Right hindlimb (tissue), 1 donor: ENCODE data around the gene FAAP100.
"Not testable (repeated sequence)": the region's sequence is repeated elsewhere in the genome, so short reads cannot be mapped to it uniquely, and the experiment has no call there.

ENCODE experiments used
- DNase-seq: peaks from one replicate; pipeline ENCODE4 v3.0.0-alpha.2; 2018

Gene FAAP100, protein sequence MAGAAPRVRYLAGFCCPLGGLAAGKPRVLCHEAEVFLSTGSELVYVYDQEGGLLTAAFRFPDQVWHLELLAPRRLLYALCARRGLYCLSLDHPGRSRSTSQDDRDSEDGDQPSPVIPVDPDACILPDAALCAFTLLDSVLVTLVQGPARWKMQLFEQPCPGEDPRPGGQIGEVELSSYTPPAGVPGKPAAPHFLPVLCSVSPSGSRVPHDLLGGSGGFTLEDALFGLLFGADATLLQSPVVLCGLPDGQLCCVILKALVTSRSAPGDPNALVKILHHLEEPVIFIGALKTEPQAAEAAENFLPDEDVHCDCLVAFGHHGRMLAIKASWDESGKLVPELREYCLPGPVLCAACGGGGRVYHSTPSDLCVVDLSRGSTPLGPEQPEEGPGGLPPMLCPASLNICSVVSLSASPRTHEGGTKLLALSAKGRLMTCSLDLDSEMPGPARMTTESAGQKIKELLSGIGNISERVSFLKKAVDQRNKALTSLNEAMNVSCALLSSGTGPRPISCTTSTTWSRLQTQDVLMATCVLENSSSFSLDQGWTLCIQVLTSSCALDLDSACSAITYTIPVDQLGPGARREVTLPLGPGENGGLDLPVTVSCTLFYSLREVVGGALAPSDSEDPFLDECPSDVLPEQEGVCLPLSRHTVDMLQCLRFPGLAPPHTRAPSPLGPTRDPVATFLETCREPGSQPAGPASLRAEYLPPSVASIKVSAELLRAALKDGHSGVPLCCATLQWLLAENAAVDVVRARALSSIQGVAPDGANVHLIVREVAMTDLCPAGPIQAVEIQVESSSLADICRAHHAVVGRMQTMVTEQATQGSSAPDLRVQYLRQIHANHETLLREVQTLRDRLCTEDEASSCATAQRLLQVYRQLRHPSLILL

GRCh38 chr17:81552244-81553017, at the start of gene FAAP100:
FAAP100 (minus strand) TSS chr17:81552353; CDS start chr17:81552330, 23 bp downstream.
- DNase-seq, result peak; percentile 89

DNA sequence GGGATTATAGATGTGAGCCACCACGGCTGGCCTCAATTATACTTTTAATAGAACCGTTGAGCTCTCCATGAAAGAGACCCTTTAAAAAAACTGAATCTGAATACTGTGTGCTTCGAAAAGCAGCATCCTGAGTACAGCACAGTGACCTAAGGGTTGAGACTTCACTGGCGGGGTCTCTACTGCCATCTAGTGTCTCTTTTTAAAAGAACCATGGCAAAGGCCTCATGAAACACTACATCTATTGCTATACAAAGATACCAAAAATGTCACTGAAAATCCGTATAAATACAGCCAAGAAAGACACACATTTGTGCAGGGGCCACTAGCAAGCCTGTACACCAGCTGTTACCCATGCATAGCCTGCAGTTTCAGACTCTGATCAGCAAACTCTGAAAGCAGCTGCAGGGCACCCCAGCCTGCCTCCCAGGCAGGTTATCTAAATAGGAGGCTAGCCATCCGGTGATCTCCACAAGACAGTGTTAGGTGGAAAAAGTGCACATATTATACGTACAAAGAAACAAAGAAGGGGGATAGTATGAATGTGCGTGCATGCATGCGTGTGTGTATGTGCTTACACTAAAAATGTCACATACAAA, 49.5 kb upstream of the FAAP100 start:
- peak; percentile 56 for DNase-seq

- DNase-seq, result no peak
Measured at GRCh38 chr17:81599719-81600486, 47.8 kb upstream of the FAAP100 start.

- no peak for DNase-seq
Measured at GRCh38 chr17:81593105-81593871, 41.1 kb upstream of the FAAP100 start.

DNA sequence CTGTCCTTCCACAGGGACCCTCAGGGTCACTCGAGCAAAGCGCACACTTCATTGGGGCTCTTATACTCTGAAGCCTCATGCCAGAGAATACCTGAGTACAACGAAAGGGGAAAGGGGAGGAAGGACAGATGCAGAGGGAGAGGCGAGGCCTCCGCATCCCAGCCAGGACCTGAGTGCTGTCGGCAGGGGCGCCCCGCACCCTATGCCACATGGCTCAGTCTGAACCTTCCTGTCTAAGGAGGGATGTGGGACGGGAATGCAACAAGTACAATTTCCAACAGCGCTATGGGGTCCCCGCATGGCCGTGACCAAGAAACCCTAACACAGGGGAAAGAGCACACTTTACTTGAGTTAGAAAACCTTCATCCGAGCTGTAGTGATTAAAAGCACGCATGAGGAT, 39.8 kb upstream of the FAAP100 start:
- no peak for DNase-seq

- DNase-seq, result no peak
Measured at GRCh38 chr17:81590121-81590520, 38.0 kb upstream of the FAAP100 start.

DNA sequence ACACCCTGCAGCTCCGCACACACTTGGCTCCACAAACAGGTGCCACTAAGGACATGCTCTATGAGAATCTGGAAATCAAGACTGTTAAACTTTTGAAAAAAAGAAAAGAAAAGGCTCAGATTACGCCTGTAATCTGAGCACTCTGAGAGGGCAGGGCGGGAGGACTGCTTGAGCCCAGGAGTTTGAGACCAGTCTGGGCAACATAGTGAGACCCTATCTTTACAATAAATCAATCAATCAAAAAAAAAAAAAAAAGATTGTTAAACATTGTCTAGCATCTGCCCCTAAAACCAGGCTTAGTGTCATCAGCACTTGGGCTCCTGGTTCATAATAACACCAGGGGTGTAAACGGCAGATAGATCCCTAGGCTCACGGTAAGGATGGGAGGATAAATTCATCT, 37.5 kb upstream of the FAAP100 start:
- no peak for DNase-seq

GRCh38 chr17:81586096-81586495, 33.9 kb upstream of the FAAP100 start:
- DNase-seq, result no peak

- not testable (repeated sequence) for DNase-seq
Measured at GRCh38 chr17:81584771-81585170, 32.6 kb upstream of the FAAP100 start.

GRCh38 chr17:81583589-81584342, 31.6 kb upstream of the FAAP100 start:
- DNase-seq, result no peak

DNA sequence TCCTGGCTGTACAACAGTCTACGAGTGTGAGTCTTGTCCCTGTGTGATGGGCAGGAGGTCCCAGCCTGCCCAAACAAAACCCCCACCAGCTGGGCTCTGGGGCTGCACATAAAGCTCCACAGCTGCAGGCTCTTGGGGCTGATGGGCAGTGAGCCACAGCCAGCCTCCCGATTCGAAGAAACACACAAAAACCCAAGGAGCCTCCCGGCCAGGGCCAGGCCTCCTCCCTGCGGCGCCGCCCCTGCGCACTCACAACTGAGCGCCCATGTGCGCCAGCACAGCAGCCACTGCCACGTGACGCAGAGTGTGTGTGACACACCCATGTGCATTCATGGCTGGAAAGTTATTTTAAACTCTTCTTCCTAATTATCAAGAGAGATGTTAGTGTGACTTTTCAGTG, 30.6 kb upstream of the FAAP100 start:
- peak; percentile 39 for DNase-seq

- DNase-seq, result no peak
Measured at GRCh38 chr17:81582341-81582740, 30.2 kb upstream of the FAAP100 start.

DNA sequence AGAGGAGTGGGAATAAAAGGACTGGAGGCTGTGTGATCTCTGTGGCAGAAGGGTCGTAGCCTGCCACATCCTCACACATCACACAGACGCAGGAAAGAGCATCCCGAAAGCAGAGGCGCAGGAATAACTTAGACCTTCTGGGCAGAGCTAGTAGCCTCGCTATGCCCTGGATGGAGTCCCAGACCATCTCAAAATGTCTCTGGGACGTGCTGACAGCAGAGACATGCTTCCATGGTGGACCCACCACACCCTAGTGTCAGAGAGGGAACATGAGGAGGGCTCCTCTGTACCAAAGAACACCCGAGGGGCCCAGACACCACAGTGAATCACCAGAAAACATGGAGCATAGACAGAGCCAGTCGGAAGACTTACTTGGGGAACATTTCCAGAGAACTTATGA, 29.6 kb upstream of the FAAP100 start:
- no peak for DNase-seq

GRCh38 chr17:81580481-81580880, 28.3 kb upstream of the FAAP100 start:
- no peak for DNase-seq

- no peak for DNase-seq
Measured at GRCh38 chr17:81579821-81580321, 27.7 kb upstream of the FAAP100 start.

DNA sequence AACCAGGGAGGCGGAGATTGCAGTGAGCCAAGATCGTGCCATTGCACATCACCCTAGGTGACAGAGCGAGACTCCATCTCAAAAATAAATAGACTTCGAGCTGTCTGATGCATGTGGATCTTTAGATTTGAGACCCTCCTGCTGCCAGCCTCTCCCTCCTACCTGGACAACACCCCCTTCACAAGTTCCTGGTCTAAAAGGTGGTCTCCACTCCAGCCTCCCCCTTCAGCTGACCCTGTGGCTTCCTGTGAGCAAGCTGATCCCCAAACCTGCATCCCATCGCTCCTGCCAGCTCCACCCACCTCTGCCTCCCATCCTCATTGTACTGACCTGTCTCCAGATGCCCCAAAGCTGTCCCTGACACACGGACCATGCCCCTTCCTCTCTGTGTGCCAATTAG, 27.1 kb upstream of the FAAP100 start:
- DNase-seq, result no peak

DNA sequence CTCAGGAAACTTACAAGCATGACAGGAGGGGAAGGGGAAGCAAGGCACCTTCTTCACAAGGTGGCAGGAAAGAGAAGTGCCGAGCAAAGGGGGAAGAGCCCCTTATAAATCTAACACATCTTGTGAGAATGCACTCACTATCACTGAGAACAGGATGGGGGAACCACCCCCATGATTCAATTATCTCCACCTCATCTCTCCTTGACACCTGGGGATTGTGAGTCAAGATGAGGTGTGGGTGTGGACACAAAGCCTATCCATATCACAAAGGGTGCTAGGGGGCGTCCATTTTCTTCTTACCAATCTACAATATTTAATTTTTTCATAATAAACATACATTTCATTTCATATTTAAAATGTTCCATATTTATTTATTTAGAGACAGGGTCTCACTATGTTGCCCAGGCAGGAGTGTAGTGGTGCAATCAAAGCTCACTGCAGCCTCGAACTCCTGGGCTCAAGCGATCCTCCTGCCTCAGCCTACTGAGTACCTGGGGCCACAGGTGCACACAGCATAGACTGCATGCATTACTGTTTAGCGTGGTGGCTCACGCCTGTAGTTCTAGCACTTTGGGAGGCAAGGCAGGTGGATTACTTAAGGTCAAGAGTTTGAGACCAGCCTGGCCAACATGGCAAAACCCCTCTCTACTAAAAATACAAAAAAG, 26.5 kb upstream of the FAAP100 start:
- no peak for DNase-seq

DNA sequence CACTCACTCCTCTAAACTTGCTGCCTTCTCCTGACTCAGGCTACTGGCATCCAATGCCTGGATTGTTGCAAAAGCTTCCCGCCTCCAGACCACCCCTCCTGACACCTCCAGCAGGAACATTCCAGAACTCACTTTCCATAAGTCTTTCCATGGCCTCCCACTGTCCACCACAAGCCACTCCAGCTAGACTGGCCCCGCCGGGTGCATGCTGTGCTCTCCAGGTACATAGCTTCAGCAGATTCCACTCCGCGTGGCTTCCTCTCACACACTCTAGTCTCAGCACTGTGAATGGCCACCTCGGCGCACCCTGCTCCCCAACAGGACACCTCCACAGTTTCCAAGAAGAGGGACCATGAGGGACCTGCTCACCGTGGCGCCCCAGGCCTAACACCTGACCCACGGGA, 25.9 kb upstream of the FAAP100 start:
- DNase-seq, result no peak

DNA sequence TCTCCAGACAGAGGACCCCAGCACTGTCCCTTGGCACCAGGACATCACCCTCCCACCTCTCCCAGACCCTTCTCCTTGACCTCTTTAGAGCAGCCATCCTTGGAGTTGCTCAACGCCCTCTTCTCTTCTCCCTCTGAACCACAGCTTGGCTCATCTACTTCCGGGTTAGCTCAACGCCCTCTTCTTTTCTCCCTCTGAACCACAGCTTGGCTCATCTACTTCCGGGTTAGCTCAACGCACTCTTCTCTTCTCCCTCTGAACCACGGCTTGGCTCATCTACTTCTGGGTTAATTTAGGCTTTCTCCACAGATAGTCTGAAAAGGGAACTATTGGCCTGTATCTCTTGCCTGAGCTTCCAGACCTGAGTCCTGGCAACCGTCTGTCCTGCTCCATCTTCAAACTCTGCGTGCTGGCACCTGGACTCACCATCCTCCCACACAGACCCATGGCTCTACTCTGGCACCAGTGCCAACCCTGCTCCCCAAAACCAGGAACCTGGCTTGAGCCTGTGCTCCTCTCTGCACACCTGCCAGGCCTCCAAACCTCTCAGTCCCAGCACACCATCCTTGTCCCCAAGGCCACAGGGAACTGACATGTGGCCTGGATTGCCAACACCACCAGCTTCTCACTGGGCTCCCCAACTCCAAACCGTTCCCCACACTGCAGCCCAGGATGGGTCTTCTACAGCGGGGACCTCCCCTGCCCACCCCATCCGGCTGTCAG, 25.3 kb upstream of the FAAP100 start:
- no peak for DNase-seq
